ENCODE results near the gene XRCC5. TPM values are rescaled to one million over a fixed set of nuclear protein-coding genes. Genes with fewer than 3 reads are reported as not detected.

The XRCC5 gene
- total and polyA plus RNA-seq, 2 of the 8 experiments (the other 6 are each of a cell fraction or from before 2014, with no cell fraction given) = 308 to 644 TPM

GRCh38 chr2:216210701-216211540 lies 101.8 kb downstream of the XRCC5 start:
- Histone ChIP-seq H3K4me2 (ENCODE audit: insufficient read depth in 1 of 2, low read depth in 2 of 2, low read length in 2 of 2) (no peak overlapping the region), H3K79me2 (ENCODE audit: control insufficient read depth in 1 of 2, insufficient read depth in 2 of 2, low read length in 2 of 2) (no peaks in the 10 kb centered on the region), H4K20me1 (replicated peaks in 1 of 2; ENCODE audit: control insufficient read depth in 1 of 2, insufficient read depth in 2 of 2, low read length in 2 of 2) (peaks cover 0 to 5% of the 10 kb centered on the region in 2 experiments), H3K14ac (ENCODE audit: insufficient read length) (no peak overlapping the region), H3K36me3 (ENCODE audit: control insufficient read depth in 2 of 4, insufficient read depth in 4 of 4, low read length in 3 of 4) (peaks cover 10 to 32% (median 16%) of the 10 kb centered on the region in 4 experiments), H3K27ac (ENCODE audit: low read depth, low read length) (no peak overlapping the region), H3K18ac (ENCODE audit: extremely low read depth, low read length) (no peak overlapping the region), H3K79me1 (ENCODE audit: low read depth, low read length) (no peaks in the 10 kb centered on the region), H2AFZ (ENCODE audit: low read length) (no peak overlapping the region), H3K4me1 (replicated peaks in 1 of 4; ENCODE audit: control insufficient read depth in 3 of 4, insufficient read depth in 4 of 4, low read length in 3 of 4) (no peaks in the 10 kb centered on the region), H4K91ac (replicated peaks; ENCODE audit: insufficient read length, low read length) (no peak overlapping the region), H4K5ac (ENCODE audit: insufficient read length, low read depth, low read length) (no peak overlapping the region), H4K8ac (ENCODE audit: extremely low read depth, insufficient read depth, low read length) (no peak overlapping the region), H2BK20ac (ENCODE audit: low read length) (no peak overlapping the region), H3K27me3 (replicated peaks in 1 of 4; ENCODE audit: control insufficient read depth in 3 of 4, extremely low read depth in 1 of 4, insufficient read depth in 3 of 4, low read length in 3 of 4) (no peaks in the 10 kb centered on the region), H3K23me2 (ENCODE audit: low read depth, low read length) (no peaks in the 10 kb centered on the region), H3K23ac (ENCODE audit: insufficient read length) (no peak overlapping the region), H2BK5ac (ENCODE audit: low read depth, low read length) (no peak overlapping the region), H3K4me3 (ENCODE audit: extremely low read depth in 1 of 4, insufficient read depth in 2 of 4, low read depth in 3 of 4, low read length in 4 of 4) (no peak overlapping the region), H3K9ac (replicated peaks in 1 of 4; ENCODE audit: extremely low read depth in 1 of 4, low read depth in 3 of 4, low read length in 3 of 4) (no peak overlapping the region), H3K9me3 (ENCODE audit: insufficient read depth in 2 of 2, low read depth in 1 of 2, low read length in 1 of 2) (no peaks in the 10 kb centered on the region), H2BK120ac (replicated peaks; ENCODE audit: low read depth, low read length) (no peak overlapping the region), H3K4ac (replicated peaks; ENCODE audit: insufficient read length, low read depth, low read length) (no peak overlapping the region), H2AK5ac (ENCODE audit: low read depth, low read length) (no peak overlapping the region), H2BK15ac (ENCODE audit: low read length) (no peak overlapping the region), H2BK12ac (ENCODE audit: low read depth, low read length) (no peak overlapping the region), H3K56ac (replicated peaks; ENCODE audit: insufficient read length, low read depth, low read length) (no peak overlapping the region)
- DNase-seq (ENCODE audit: low read depth in 1 of 2, low spot score in 2 of 2) (no peak), FAIRE-seq (no peak)
- POLR2A ChIA-PET (ENCODE audit: partially characterized antibody) = interaction anchor here (1.0 to 2.5 kb wide), 4 partner anchors 12 to 198 kb away, joined by 3 to 7 read pairs (median 4); no protein-coding TSS in a partner anchor
- 85% methylated on average over 3 of the region's 3 CpGs; no CpG with 5 or more reads in 1 of the 2 experiments for WGBS, 2 experiments (ENCODE audit: extremely low coverage in 1 of 2, insufficient coverage in 1 of 2, insufficient read length in 1 of 2, insufficient replicate concordance in 2 of 2, low coverage in 1 of 2, low lambda C conversion rate in 2 of 2, missing lambda C conversion rate in 1 of 2)
- TF ChIP-seq KDM4A (IDR thresholded peaks at IDR 0.05; ENCODE audit: low read depth, low read length, severe bottlenecking) (no peak), POLR2A (IDR thresholded peaks at IDR 0.05; ENCODE audit: control extremely low read depth in 1 of 2, low read depth in 2 of 2, low read length in 2 of 2) (0 out of 3 replicates have a peak, but pooled peaks of 1 of the 2 experiments have one; percentile 16), CEBPB (IDR thresholded peaks at IDR 0.05; ENCODE audit: low read depth, low read length) (no peak)
- CTCF ChIA-PET (ENCODE audit: partially characterized antibody) = interaction anchor here (1.0 kb wide), 1 partner anchor 190 kb away, joined by 3 read pairs; no protein-coding TSS in a partner anchor

Measured in H1 (cell line).